Mammary epithelial cell (primary cell): ENCODE results near the gene HSFX3.

Experiments
- CTCF ChIP-seq, 2 donors: IDR thresholded peaks in 1 of 2; conservative IDR thresholded peaks in 1 of 2; 2 replicates each; pipeline ENCODE4 v1.5.1; 2011 to 2012; ENCODE audit warnings: inconsistent platforms in 2 of 2, low read length in 2 of 2, mild to moderate bottlenecking in 2 of 2, control low read depth in 1 of 2, low read depth in 1 of 2; ENCODE audit not compliant: insufficient read depth in 1 of 2; ENCODE audit errors: extremely low read depth in 1 of 2
- EZH2 ChIP-seq: IDR thresholded peaks from 2 replicates; pipeline ENCODE4 v1.6.1; 2012; ENCODE audit warnings: low read length, inconsistent platforms, borderline replicate concordance

- TF ChIP-seq CTCF (conservative IDR thresholded peaks at IDR 0.05 in 1 of 2, IDR thresholded peaks at IDR 0.05 in 1 of 2; ENCODE audit: extremely low read depth in 1 of 2, insufficient read depth in 1 of 2, low read depth in 1 of 2, low read length in 2 of 2) (peak; percentile 26 to 53), EZH2 (no peak)
Observed at GRCh38 chrX:149504226-149504914, 45.4 kb downstream of the HSFX3 start.
